Measurements from ENCODE around the gene UAP1. TPM values are rescaled to one million over a fixed set of nuclear protein-coding genes. Genes with fewer than 3 reads are reported as not detected.
A peak's percentile ranks its signal among the peaks of the same experiment; 100 is the strongest.

UAP1 gene
- total and polyA plus RNA-seq, 4 experiments from 2014 or later: 21.5 to 33.7 (median 23.7) TPM

- Histone ChIP-seq H3K4me1 (ENCODE audit: insufficient read depth, low read length) (no peaks in the 10 kb centered on the region), H3K9me3 (ENCODE audit: control insufficient read depth in 1 of 2, low read length in 2 of 2) (no peaks in the 10 kb centered on the region), H3K4me3 (ENCODE audit: low read length in 2 of 2) (no peak overlapping the region), H3K27me3 (ENCODE audit: insufficient read depth, low read length) (no peaks in the 10 kb centered on the region), H3K36me3 (ENCODE audit: insufficient read depth, low read length) (no peaks in the 10 kb centered on the region), H3K27ac (ENCODE audit: low read depth, low read length) (no peak overlapping the region)
- intact Hi-C loops (cut with micrococcal nuclease): no loop called here
- H3K27ac Mint-ChIP-seq: no peak overlapping the region
- H3K9me3 Mint-ChIP-seq: peaks cover 2 to 16% (median 8%) of the 10 kb centered on the region in 8 donors
- no peaks in the 10 kb centered on the region for H3K27me3 Mint-ChIP-seq
- H3K4me1 Mint-ChIP-seq: no peaks in the 10 kb centered on the region
- ChIA-PET CTCF (ENCODE audit: partially characterized antibody) (no interaction called here), POLR2A (ENCODE audit: partially characterized antibody) (no interaction called here)
- no peak overlapping the region for H3K4me3 Mint-ChIP-seq
- H3K36me3 Mint-ChIP-seq: peaks cover 1 to 13% of the 10 kb centered on the region in 2 donors
- no peak for DNase-seq
Measured at GRCh38 chr1:162538815-162539431, 22.6 kb upstream of the UAP1 start.

GRCh38 chr1:162541619-162542141 is 19.8 kb upstream of the UAP1 start:
- peaks cover 2 to 18% (median 10%) of the 10 kb centered on the region in 8 donors for H3K9me3 Mint-ChIP-seq
- intact Hi-C loops (cut with micrococcal nuclease): no loop called here
- POLR2A ChIA-PET (ENCODE audit: partially characterized antibody): no interaction called here

GRCh38 chr1:162543228-162543627 is 18.3 kb upstream of the UAP1 start:
- H3K9me3 Mint-ChIP-seq: peaks cover 2 to 18% (median 10%) of the 10 kb centered on the region in 8 donors
- no peaks in the 10 kb centered on the region for H3K9me3 ChIP-seq (ENCODE audit: control insufficient read depth in 1 of 2, low read length in 2 of 2)
- no peak for DNase-seq
- H3K4me3 Mint-ChIP-seq: no peak overlapping the region
- intact Hi-C loops (cut with micrococcal nuclease): no loop called here
- H3K4me1 Mint-ChIP-seq: no peaks in the 10 kb centered on the region
- POLR2A ChIA-PET (ENCODE audit: partially characterized antibody): no interaction called here
- no peaks in the 10 kb centered on the region for H3K4me1 ChIP-seq (ENCODE audit: insufficient read depth, low read length)
- no peak overlapping the region for H3K27ac Mint-ChIP-seq
- H3K36me3 ChIP-seq (ENCODE audit: insufficient read depth, low read length): no peaks in the 10 kb centered on the region
- no peak overlapping the region for H3K4me3 ChIP-seq (ENCODE audit: low read length in 2 of 2)
- CTCF ChIA-PET (ENCODE audit: partially characterized antibody): no interaction called here
- no peak overlapping the region for H3K27ac ChIP-seq (ENCODE audit: low read depth, low read length)
- H3K27me3 ChIP-seq (ENCODE audit: insufficient read depth, low read length): no peaks in the 10 kb centered on the region
- peaks cover 1 to 13% of the 10 kb centered on the region in 2 donors for H3K36me3 Mint-ChIP-seq
- H3K27me3 Mint-ChIP-seq: peaks cover 0 to 1% of the 10 kb centered on the region in 2 donors

More at GRCh38 chr1:162541619-162542141, 19.8 kb upstream of the UAP1 start:
- Histone ChIP-seq H3K27me3 (ENCODE audit: insufficient read depth, low read length) (no peaks in the 10 kb centered on the region), H3K9me3 (ENCODE audit: control insufficient read depth in 1 of 2, low read length in 2 of 2) (no peaks in the 10 kb centered on the region), H3K4me3 (ENCODE audit: low read length in 2 of 2) (no peak overlapping the region), H3K36me3 (ENCODE audit: insufficient read depth, low read length) (no peaks in the 10 kb centered on the region), H3K27ac (ENCODE audit: low read depth, low read length) (no peak overlapping the region), H3K4me1 (ENCODE audit: insufficient read depth, low read length) (no peaks in the 10 kb centered on the region)
- Mint-ChIP-seq H3K27ac (no peak overlapping the region), H3K36me3 (peaks cover 1 to 13% of the 10 kb centered on the region in 2 donors), H3K27me3 (peaks cover 0 to 1% of the 10 kb centered on the region in 2 donors), H3K4me3 (no peak overlapping the region), H3K4me1 (no peaks in the 10 kb centered on the region)
- CTCF ChIA-PET (ENCODE audit: partially characterized antibody): no interaction called here
- no peak for DNase-seq

GRCh38 chr1:162548170-162548569 is 13.4 kb upstream of the UAP1 start:
- Mint-ChIP-seq H3K4me3 (no peak overlapping the region), H3K9me3 (peaks cover 0 to 10% (median 5%) of the 10 kb centered on the region in 8 donors), H3K27me3 (peaks cover 0 to 1% of the 10 kb centered on the region in 2 donors), H3K36me3 (peaks cover 0 to 4% of the 10 kb centered on the region in 2 donors), H3K4me1 (no peaks in the 10 kb centered on the region), H3K27ac (peak overlapping the region in 1 of 7 donors; percentile 6)
- Histone ChIP-seq H3K4me3 (ENCODE audit: low read length in 2 of 2) (no peak overlapping the region), H3K36me3 (ENCODE audit: insufficient read depth, low read length) (no peaks in the 10 kb centered on the region), H3K9me3 (ENCODE audit: control insufficient read depth in 1 of 2, low read length in 2 of 2) (no peaks in the 10 kb centered on the region), H3K27me3 (ENCODE audit: insufficient read depth, low read length) (no peaks in the 10 kb centered on the region), H3K27ac (ENCODE audit: low read depth, low read length) (no peak overlapping the region), H3K4me1 (ENCODE audit: insufficient read depth, low read length) (no peaks in the 10 kb centered on the region)
- intact Hi-C loops (cut with micrococcal nuclease): no loop called here
- DNase-seq: no peak
- ChIA-PET CTCF (ENCODE audit: partially characterized antibody) (no interaction called here), POLR2A (ENCODE audit: partially characterized antibody) (no interaction called here)

- H3K27me3 ChIP-seq (ENCODE audit: insufficient read depth, low read length): no peaks in the 10 kb centered on the region
- Mint-ChIP-seq H3K4me1 (no peaks in the 10 kb centered on the region), H3K36me3 (no peaks in the 10 kb centered on the region), H3K27me3 (peaks cover 0 to 1% of the 10 kb centered on the region in 2 donors), H3K27ac (peak overlapping the region in 1 of 7 donors; percentile 60), H3K4me3 (no peak overlapping the region), H3K9me3 (peaks cover 0 to 4% (median under 1%) of the 10 kb centered on the region in 8 donors)
- intact Hi-C loops (cut with micrococcal nuclease): no loop called here
- H3K4me3 ChIP-seq (ENCODE audit: low read length in 2 of 2): no peak overlapping the region
- no peak overlapping the region for H3K27ac ChIP-seq (ENCODE audit: low read depth, low read length)
- CTCF ChIA-PET (ENCODE audit: partially characterized antibody): no interaction called here
- no peaks in the 10 kb centered on the region for H3K9me3 ChIP-seq (ENCODE audit: control insufficient read depth in 1 of 2, low read length in 2 of 2)
- no peak for DNase-seq
- POLR2A ChIA-PET (ENCODE audit: partially characterized antibody): no interaction called here
- no peaks in the 10 kb centered on the region for H3K4me1 ChIP-seq (ENCODE audit: insufficient read depth, low read length)
- H3K36me3 ChIP-seq (ENCODE audit: insufficient read depth, low read length): no peaks in the 10 kb centered on the region
Measured at GRCh38 chr1:162549001-162549400, 12.5 kb upstream of the UAP1 start.

GRCh38 chr1:162550925-162551324 is 10.6 kb upstream of the UAP1 start:
- Histone ChIP-seq H3K27ac (ENCODE audit: low read depth, low read length) (no peak overlapping the region), H3K36me3 (ENCODE audit: insufficient read depth, low read length) (no peaks in the 10 kb centered on the region), H3K27me3 (ENCODE audit: insufficient read depth, low read length) (no peaks in the 10 kb centered on the region), H3K9me3 (ENCODE audit: control insufficient read depth in 1 of 2, low read length in 2 of 2) (no peaks in the 10 kb centered on the region), H3K4me3 (ENCODE audit: low read length in 2 of 2) (no peak overlapping the region), H3K4me1 (ENCODE audit: insufficient read depth, low read length) (no peaks in the 10 kb centered on the region)
- H3K27ac Mint-ChIP-seq: no peak overlapping the region
- CTCF ChIA-PET (ENCODE audit: partially characterized antibody): no interaction called here
- DNase-seq: no peak
- H3K36me3 Mint-ChIP-seq: no peaks in the 10 kb centered on the region
- H3K4me1 Mint-ChIP-seq: no peaks in the 10 kb centered on the region
- POLR2A ChIA-PET (ENCODE audit: partially characterized antibody): no interaction called here
- peaks cover 0 to 1% of the 10 kb centered on the region in 2 donors for H3K27me3 Mint-ChIP-seq
- peaks cover 0 to 1% (median 0%) of the 10 kb centered on the region in 8 donors for H3K9me3 Mint-ChIP-seq
- intact Hi-C loops (cut with micrococcal nuclease): no loop called here
- peak overlapping the region in 1 of 8 donors; percentile 41 for H3K4me3 Mint-ChIP-seq

- no peak overlapping the region for H3K4me3 Mint-ChIP-seq
Measured at GRCh38 chr1:162551969-162552683, 9.4 kb upstream of the UAP1 start.

More at GRCh38 chr1:162551969-162552683, 9.4 kb upstream of the UAP1 start:
- ChIA-PET POLR2A (ENCODE audit: partially characterized antibody) (no interaction called here), CTCF (ENCODE audit: partially characterized antibody) (no interaction called here)
- Mint-ChIP-seq H3K36me3 (no peaks in the 10 kb centered on the region), H3K4me1 (no peaks in the 10 kb centered on the region), H3K27ac (no peak overlapping the region), H3K27me3 (no peaks in the 10 kb centered on the region), H3K9me3 (peaks cover 0 to 1% (median 0%) of the 10 kb centered on the region in 8 donors)
- no peak overlapping the region for H3K4me3 ChIP-seq (ENCODE audit: low read length in 2 of 2)
- no peaks in the 10 kb centered on the region for H3K4me1 ChIP-seq (ENCODE audit: insufficient read depth, low read length)
- no peak overlapping the region for H3K27ac ChIP-seq (ENCODE audit: low read depth, low read length)
- no peak for DNase-seq
- no peaks in the 10 kb centered on the region for H3K36me3 ChIP-seq (ENCODE audit: insufficient read depth, low read length)
- H3K27me3 ChIP-seq (ENCODE audit: insufficient read depth, low read length): no peaks in the 10 kb centered on the region
- no peaks in the 10 kb centered on the region for H3K9me3 ChIP-seq (ENCODE audit: control insufficient read depth in 1 of 2, low read length in 2 of 2)
- intact Hi-C loops (cut with micrococcal nuclease): no loop called here

Measured in CD4-positive, alpha-beta memory T cell (primary cell).